ENCODE data around the gene POLR2M.

Gene POLR2M

GRCh38 chr15:57705746-57706404 lies 639 bp upstream of the POLR2M start:
- H3K27ac ChIP-seq (ENCODE audit: low read depth, low read length) = peak overlapping the region; percentile 64
- H3K4me1 ChIP-seq (ENCODE audit: control insufficient read depth, low read length) = peaks cover 46% of the 10 kb centered on the region
- H3K4me3 ChIP-seq (ENCODE audit: low read length) = peak overlapping the region; percentile 89
- no peaks in the 10 kb centered on the region for H3K27me3 ChIP-seq (ENCODE audit: control insufficient read depth, low read length)
- no peaks in the 10 kb centered on the region for H4K20me1 ChIP-seq (ENCODE audit: control insufficient read depth, insufficient read depth, low read depth, low read length)
- peaks cover 33% of the 10 kb centered on the region for H3K36me3 ChIP-seq (ENCODE audit: control insufficient read depth, low read length)
- H3K79me2 ChIP-seq (ENCODE audit: control insufficient read depth, low read length) = peaks cover 50% of the 10 kb centered on the region
- H3K9me3 ChIP-seq (ENCODE audit: control insufficient read depth, insufficient read depth, low read length) = peaks cover 5% of the 10 kb centered on the region; the same call in 1 of the 2 replicates
- H3K4me2 ChIP-seq (ENCODE audit: low read length) = peak overlapping the region; percentile 77
- H3F3A ChIP-seq (ENCODE audit: control insufficient read depth, insufficient read depth) = no peaks in the 10 kb centered on the region
- no peaks in the 10 kb centered on the region for H3K9me2 ChIP-seq (replicated peaks; ENCODE audit: control insufficient read depth, low read length)
- TF ChIP-seq EZH2phosphoT487 (IDR thresholded peaks at IDR 0.05; ENCODE audit: borderline replicate concordance, low read length) = no peak

DNA sequence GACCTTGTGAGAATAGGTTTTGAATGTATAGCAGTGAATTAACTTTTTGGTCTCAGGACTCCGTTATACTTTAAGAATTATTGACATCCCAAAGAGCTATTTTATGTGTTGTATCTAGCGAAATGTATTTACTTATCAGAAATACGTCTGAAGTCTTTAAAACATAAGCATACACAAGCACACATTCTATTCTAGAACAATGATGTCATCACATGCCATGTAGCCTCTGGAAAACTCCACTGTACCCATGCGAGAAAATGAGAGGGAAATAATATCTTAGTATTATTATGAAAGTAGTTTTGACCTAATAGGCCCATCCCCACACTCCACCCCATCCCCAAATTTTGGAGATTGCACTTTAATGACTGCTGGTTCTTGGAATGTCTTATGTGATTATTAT lies 1.5 kb downstream of the POLR2M start:
- H3K4me3 ChIP-seq (ENCODE audit: low read length) = peak overlapping the region; percentile 89
- no peaks in the 10 kb centered on the region for H3K9me2 ChIP-seq (replicated peaks; ENCODE audit: control insufficient read depth, low read length)
- peak overlapping the region; percentile 77 for H3K4me2 ChIP-seq (ENCODE audit: low read length)
- H3K9me3 ChIP-seq (ENCODE audit: control insufficient read depth, insufficient read depth, low read length) = peaks cover 5% of the 10 kb centered on the region; the same call in 1 of the 2 replicates
- H3K79me2 ChIP-seq (ENCODE audit: control insufficient read depth, low read length) = peaks cover 57% of the 10 kb centered on the region
- peaks cover 46% of the 10 kb centered on the region for H3K4me1 ChIP-seq (ENCODE audit: control insufficient read depth, low read length)
- H3K27me3 ChIP-seq (ENCODE audit: control insufficient read depth, low read length) = no peaks in the 10 kb centered on the region
- no peak overlapping the region for H3K27ac ChIP-seq (ENCODE audit: low read depth, low read length)
- H4K20me1 ChIP-seq (ENCODE audit: control insufficient read depth, insufficient read depth, low read depth, low read length) = no peaks in the 10 kb centered on the region
- no peaks in the 10 kb centered on the region for H3F3A ChIP-seq (ENCODE audit: control insufficient read depth, insufficient read depth)
- H3K36me3 ChIP-seq (ENCODE audit: control insufficient read depth, low read length) = peaks cover 55% of the 10 kb centered on the region
- no peak for TF ChIP-seq EZH2phosphoT487 (IDR thresholded peaks at IDR 0.05; ENCODE audit: borderline replicate concordance, low read length)
- TF ChIP-seq CTCF (IDR thresholded peaks at IDR 0.05; ENCODE audit: low read depth, low read length, poor library complexity, severe bottlenecking) = no peak

DNA sequence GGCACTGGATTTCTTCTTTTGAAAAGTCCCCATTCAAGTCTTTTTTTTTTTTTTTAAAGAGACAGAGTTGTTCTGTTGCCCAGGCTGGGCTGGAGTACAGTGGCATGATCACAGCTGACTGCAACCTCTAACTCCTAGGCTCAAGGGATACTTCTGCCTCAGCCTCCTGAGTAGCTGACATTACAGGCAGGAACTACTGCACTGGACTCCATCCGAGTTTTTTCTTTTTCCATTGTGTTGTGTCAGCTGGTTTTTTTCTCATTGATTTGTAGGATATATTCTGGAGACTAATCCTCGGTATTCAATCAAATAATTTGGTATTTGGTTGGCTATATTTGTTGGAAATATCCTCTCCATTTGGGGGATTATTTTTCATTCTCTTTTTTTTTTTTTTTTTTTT lies 11.8 kb downstream of the POLR2M start:
- Histone ChIP-seq H3K4me2 (ENCODE audit: low read length) (no peak overlapping the region), H3K9me3 (ENCODE audit: control insufficient read depth, insufficient read depth, low read length) (no peaks in the 10 kb centered on the region), H3K27me3 (ENCODE audit: control insufficient read depth, low read length) (no peaks in the 10 kb centered on the region), H3K9me2 (replicated peaks; ENCODE audit: control insufficient read depth, low read length) (no peaks in the 10 kb centered on the region), H3K79me2 (ENCODE audit: control insufficient read depth, low read length) (peaks cover 2% of the 10 kb centered on the region; the same call in 1 of the 2 replicates), H3K27ac (ENCODE audit: low read depth, low read length) (no peak overlapping the region), H3K4me1 (ENCODE audit: control insufficient read depth, low read length) (no peaks in the 10 kb centered on the region), H3K36me3 (ENCODE audit: control insufficient read depth, low read length) (peaks cover 48% of the 10 kb centered on the region), H3F3A (ENCODE audit: control insufficient read depth, insufficient read depth) (no peaks in the 10 kb centered on the region), H4K20me1 (ENCODE audit: control insufficient read depth, insufficient read depth, low read depth, low read length) (no peaks in the 10 kb centered on the region), H3K4me3 (ENCODE audit: low read length) (no peak overlapping the region)
- TF ChIP-seq CTCF (IDR thresholded peaks at IDR 0.05; ENCODE audit: low read depth, low read length, poor library complexity, severe bottlenecking) (no peak), EZH2phosphoT487 (IDR thresholded peaks at IDR 0.05; ENCODE audit: borderline replicate concordance, low read length) (no peak)

- Histone ChIP-seq H3K27me3 (ENCODE audit: control insufficient read depth, low read length) (no peaks in the 10 kb centered on the region), H3K79me2 (ENCODE audit: control insufficient read depth, low read length) (no peaks in the 10 kb centered on the region), H3K4me1 (ENCODE audit: control insufficient read depth, low read length) (no peaks in the 10 kb centered on the region), H4K20me1 (ENCODE audit: control insufficient read depth, insufficient read depth, low read depth, low read length) (no peaks in the 10 kb centered on the region), H3K9me3 (ENCODE audit: control insufficient read depth, insufficient read depth, low read length) (no peaks in the 10 kb centered on the region), H3K4me2 (ENCODE audit: low read length) (no peak overlapping the region), H3K27ac (ENCODE audit: low read depth, low read length) (no peak overlapping the region), H3F3A (ENCODE audit: control insufficient read depth, insufficient read depth) (no peaks in the 10 kb centered on the region), H3K4me3 (ENCODE audit: low read length) (no peak overlapping the region), H3K36me3 (ENCODE audit: control insufficient read depth, low read length) (peaks cover 25% of the 10 kb centered on the region), H3K9me2 (replicated peaks; ENCODE audit: control insufficient read depth, low read length) (no peaks in the 10 kb centered on the region)
- TF ChIP-seq EZH2phosphoT487 (IDR thresholded peaks at IDR 0.05; ENCODE audit: borderline replicate concordance, low read length) (no peak), CTCF (IDR thresholded peaks at IDR 0.05; ENCODE audit: low read depth, low read length, poor library complexity, severe bottlenecking) (no peak)
These were observed 14.4 kb downstream of the POLR2M start for GRCh38 chr15:57720867-57721266.

Data from DOHH2 (cell line).